PC-9 (cell line): ENCODE results near the gene CAPZB. TPM values are rescaled to one million over a fixed set of nuclear protein-coding genes. Genes with fewer than 3 reads are reported as not detected.

ENCODE experiments used
- BruUV-seq: library from RNA; stranded (reverse); fragments of 400-500 nt; replicated peaks from 2 replicates; lab custom pipeline; 2021; lab: Mats Ljungman, UMichigan
- CTCF ChIA-PET: fragments of 300-600 bp; sonication (Branson Sonifier 250); formaldehyde crosslinking; loops from one replicate; lab custom pipeline; 2022; ENCODE audit warnings: antibody characterized with exemption; lab: Charles Lee
- POLR2A ChIA-PET: fragments of 300-600 bp; sonication (Branson Sonifier 250); formaldehyde crosslinking; loops from one replicate; lab custom pipeline; 2022; ENCODE audit warnings: antibody characterized with exemption; ENCODE audit not compliant: unreplicated experiment; lab: Charles Lee
- DNase-seq, 2 experiments: peaks; one replicate each; pipeline versions ENCODE4 v3.0.0 to v3.0.0-alpha.2; 2015 to 2022; ENCODE audit warnings: mixed read lengths in 1 of 2
- H2AFZ ChIP-seq: fragments of 200-600 bp; sonication (generic); 2 replicates; pipeline ENCODE4 v1.8.1; 2017; ENCODE audit warnings: antibody characterized with exemption
- H3F3A ChIP-seq: fragments of 200-600 bp; sonication (generic); 2 replicates; pipeline ENCODE4 v1.8.1; 2017; ENCODE audit warnings: antibody characterized with exemption, mild to moderate bottlenecking, low read depth; ENCODE audit not compliant: insufficient read depth
- H3K27ac ChIP-seq: fragments of 200-600 bp; sonication (generic); 2 replicates; pipeline ENCODE4 v1.6.1; 2016; ENCODE audit warnings: mixed run types
- H3K27me3 ChIP-seq: fragments of 200-600 bp; sonication (generic); 2 replicates; pipeline ENCODE4 v1.6.1; 2016; ENCODE audit warnings: low read depth, mixed run types; ENCODE audit not compliant: insufficient read depth
- H3K36me3 ChIP-seq: fragments of 200-600 bp; sonication (generic); 2 replicates; pipeline ENCODE4 v1.6.1; 2016; ENCODE audit warnings: low read depth, mixed run types
- H3K4me1 ChIP-seq: fragments of 200-600 bp; sonication (generic); replicated peaks from 2 replicates; pipeline ENCODE4 v1.6.1; 2016; ENCODE audit warnings: mixed run types; ENCODE audit not compliant: insufficient read depth
- H3K4me2 ChIP-seq: fragments of 200-600 bp; sonication (generic); 2 replicates; pipeline ENCODE4 v1.6.1; 2017; ENCODE audit warnings: mixed run types
- H3K4me3 ChIP-seq: fragments of 200-600 bp; sonication (generic); 2 replicates; pipeline ENCODE4 v1.6.1; 2016; ENCODE audit warnings: mixed run types
- H3K79me2 ChIP-seq: fragments of 200-600 bp; sonication (generic); 2 replicates; pipeline ENCODE4 v1.6.1; 2017; ENCODE audit warnings: low read depth, mixed run types
- H3K9me2 ChIP-seq: fragments of 200-600 bp; sonication (generic); 2 replicates; pipeline ENCODE4 v1.8.1; 2017; ENCODE audit warnings: mild to moderate bottlenecking; ENCODE audit not compliant: insufficient read depth
- H3K9me3 ChIP-seq: fragments of 200-600 bp; sonication (generic); 2 replicates; pipeline ENCODE4 v1.8.1; 2016; ENCODE audit warnings: low read depth; ENCODE audit not compliant: insufficient read depth
- H4K20me1 ChIP-seq: fragments of 200-600 bp; sonication (generic); 2 replicates; pipeline ENCODE4 v1.8.1; 2017; ENCODE audit not compliant: insufficient read depth
- CTCF ChIP-seq: fragments of 200-600 bp; sonication (generic); conservative IDR thresholded peaks from 2 replicates; pipeline ENCODE4 v1.6.1; 2017; ENCODE audit warnings: mixed run types, antibody characterized with exemption, mild to moderate bottlenecking, moderate library complexity
- EZH2 ChIP-seq: fragments of 200-600 bp; sonication (generic); IDR thresholded peaks from 2 replicates; pipeline ENCODE4 v1.8.0; 2017; ENCODE audit warnings: antibody characterized with exemption, low read depth
- intact Hi-C: fragments of 100-400 bp; cut with micrococcal nuclease; formaldehyde crosslinking; loops from one replicate; pipeline ENCODE4 v1.10.0; 2022; ENCODE audit not compliant: unreplicated experiment
- total RNA-seq: library from RNA; stranded (reverse); gene quantifications from 2 replicates; pipeline ENCODE4 v1.2.3, GENCODE V29; 2021

CAPZB gene
- total RNA-seq, 1 experiment from 2014 or later, result 222 TPM

- TF ChIP-seq CTCF (no peak), EZH2 (no peak)
- no peaks in the 10 kb centered on the region for H4K20me1 ChIP-seq
- POLR2A ChIA-PET, result no interaction called here
- H3K9me3 ChIP-seq, result no peaks in the 10 kb centered on the region
- intact Hi-C loops, result no loop called here
- DNase-seq, result no peak
- no peak overlapping the region for H2AFZ ChIP-seq
- H3K79me2 ChIP-seq, result no peaks in the 10 kb centered on the region
- no peaks in the 10 kb centered on the region for H3F3A ChIP-seq
- H3K27me3 ChIP-seq, result no peaks in the 10 kb centered on the region
- no peak overlapping the region for H3K4me2 ChIP-seq
- no peaks in the 10 kb centered on the region for H3K4me1 ChIP-seq
- CTCF ChIA-PET, result no interaction called here
- no TSS peak for BruUV-seq
- no peaks in the 10 kb centered on the region for H3K9me2 ChIP-seq
- no peaks in the 10 kb centered on the region for H3K36me3 ChIP-seq
- no peak overlapping the region for H3K4me3 ChIP-seq
- no peak overlapping the region for H3K27ac ChIP-seq
Observed at GRCh38 chr1:19521411-19521810, 36.1 kb upstream of the CAPZB start.

GRCh38 chr1:19517017-19517416 is 31.7 kb upstream of the CAPZB start:
- CTCF ChIA-PET, result interaction anchor here (0.5 kb wide), 1 partner anchor 131 kb away, joined by 4 read pairs; no protein-coding TSS in a partner anchor
- no peaks in the 10 kb centered on the region for H3F3A ChIP-seq
- H4K20me1 ChIP-seq, result no peaks in the 10 kb centered on the region
- no peak overlapping the region for H3K4me3 ChIP-seq
- no peaks in the 10 kb centered on the region for H3K9me2 ChIP-seq
- H3K9me3 ChIP-seq, result no peaks in the 10 kb centered on the region
- H3K79me2 ChIP-seq, result no peaks in the 10 kb centered on the region
- no peak overlapping the region for H2AFZ ChIP-seq
- no peaks in the 10 kb centered on the region for H3K27me3 ChIP-seq
- POLR2A ChIA-PET, result interaction anchor here (0.6 kb wide), 1 partner anchor 282 kb away, joined by 8 read pairs; no protein-coding TSS in a partner anchor
- TF ChIP-seq CTCF (no peak), EZH2 (no peak)
- H3K4me1 ChIP-seq, result no peaks in the 10 kb centered on the region
- no TSS peak for BruUV-seq
- intact Hi-C loops, result no loop called here
- no peak overlapping the region for H3K27ac ChIP-seq
- H3K4me2 ChIP-seq, result no peak overlapping the region
- no peak for DNase-seq
- no peaks in the 10 kb centered on the region for H3K36me3 ChIP-seq

GRCh38 chr1:19515201-19515600 is 29.9 kb upstream of the CAPZB start:
- DNase-seq, result no peak
- BruUV-seq, result no TSS peak
- no peaks in the 10 kb centered on the region for H3K4me1 ChIP-seq
- no peaks in the 10 kb centered on the region for H4K20me1 ChIP-seq
- no peak overlapping the region for H3K4me3 ChIP-seq
- no peaks in the 10 kb centered on the region for H3K9me3 ChIP-seq
- H3K36me3 ChIP-seq, result no peaks in the 10 kb centered on the region
- no peak overlapping the region for H3K4me2 ChIP-seq
- intact Hi-C loops, result no loop called here
- H3F3A ChIP-seq, result no peaks in the 10 kb centered on the region
- H3K9me2 ChIP-seq, result no peaks in the 10 kb centered on the region
- POLR2A ChIA-PET, result no interaction called here
- no peaks in the 10 kb centered on the region for H3K27me3 ChIP-seq
- TF ChIP-seq CTCF (no peak), EZH2 (no peak)
- H2AFZ ChIP-seq, result no peak overlapping the region
- H3K79me2 ChIP-seq, result no peaks in the 10 kb centered on the region
- CTCF ChIA-PET, result interaction anchor here (0.6 to 0.7 kb wide), 2 partner anchors 23 to 1264 kb away, joined by 3 to 4 read pairs; no protein-coding TSS in a partner anchor
- no peak overlapping the region for H3K27ac ChIP-seq
